RWPE2 (cell line): Measurements from ENCODE around the gene PPARD.
"Not testable (repeated sequence)": the region's sequence is repeated elsewhere in the genome, so short reads cannot be mapped to it uniquely, and the experiment has no call there.

Source experiments
- ATAC-seq: fragments of 200-7000 bp; cut with Tn5 transposase; 3 replicates; pipeline ENCODE4 v1.9.1; 2021; ENCODE audit warnings: low read depth
- DNase-seq: peaks from one replicate; pipeline ENCODE4 v3.0.0-alpha.2; 2020; ENCODE audit warnings: low spot score
- H3K27ac ChIP-seq: fragments of 450-650 bp; 2 replicates; pipeline ENCODE4 v1.5.1; 2017; ENCODE audit warnings: mild to moderate bottlenecking; ENCODE audit not compliant: poor library complexity, severe bottlenecking
- H3K27me3 ChIP-seq: fragments of 250-450 bp; sonication (Bioruptor Pico); 2 replicates; pipeline ENCODE4 v1.5.1; 2021; ENCODE audit warnings: mild to moderate bottlenecking, moderate library complexity; ENCODE audit not compliant: insufficient read depth, poor library complexity, severe bottlenecking
- H3K36me3 ChIP-seq: fragments of 250-450 bp; sonication (Bioruptor Pico); 2 replicates; pipeline ENCODE4 v1.5.1; 2020; ENCODE audit warnings: low read depth, mild to moderate bottlenecking, moderate library complexity
- H3K4me1 ChIP-seq: fragments of 250-450 bp; sonication (Bioruptor Pico); 2 replicates; pipeline ENCODE4 v1.5.1; 2021; ENCODE audit warnings: mild to moderate bottlenecking, moderate library complexity; ENCODE audit not compliant: insufficient read depth, poor library complexity, severe bottlenecking
- H3K4me3 ChIP-seq: fragments of 250-450 bp; sonication (Bioruptor Pico); 2 replicates; pipeline ENCODE4 v1.5.1; 2021; ENCODE audit warnings: mild to moderate bottlenecking, moderate library complexity; ENCODE audit not compliant: severe bottlenecking
- H3K9me3 ChIP-seq: fragments of 250-450 bp; sonication (Bioruptor Pico); 2 replicates; pipeline ENCODE4 v1.5.1; 2021; ENCODE audit warnings: mild to moderate bottlenecking, moderate library complexity; ENCODE audit not compliant: severe bottlenecking
- TF ChIP-seq, protein P1 (sequence below): fragments of 450-650 bp; IDR thresholded peaks from one replicate; pipeline ENCODE4 v1.5.1; 2017; ENCODE audit warnings: mild to moderate bottlenecking, moderate library complexity; ENCODE audit not compliant: poor library complexity, severe bottlenecking

The PPARD gene

DNA sequence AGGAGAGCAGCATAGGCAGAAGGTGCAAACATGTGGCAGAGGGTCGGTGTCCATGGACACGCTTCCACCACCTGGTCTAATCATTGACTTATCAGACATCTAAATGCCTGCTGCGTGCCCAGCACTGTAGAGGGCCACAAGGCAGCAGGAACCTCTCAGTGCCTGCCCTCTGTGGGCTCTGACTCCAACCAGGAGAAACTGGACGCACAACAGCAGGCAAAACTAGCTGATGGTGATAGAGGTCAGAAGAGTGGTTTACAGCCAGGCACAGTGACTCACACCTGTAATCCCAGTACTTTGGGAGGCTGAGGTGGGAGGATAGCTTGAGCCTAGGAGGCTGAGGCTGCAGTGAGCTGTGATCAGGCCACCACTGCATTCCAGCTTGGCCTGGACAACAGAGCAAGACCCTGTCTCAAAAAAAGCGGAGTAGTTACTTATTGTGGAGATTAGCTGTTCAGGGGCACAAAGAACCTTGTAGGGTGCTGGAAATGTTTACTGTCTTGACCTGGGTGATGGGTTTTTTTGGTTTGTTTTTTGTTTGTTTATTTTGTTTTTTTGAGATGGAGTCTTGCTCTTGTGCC lies 46.5 kb downstream of the PPARD start:
- Histone ChIP-seq H3K27me3 (no peaks in the 10 kb centered on the region), H3K4me3 (no peak overlapping the region), H3K9me3 (no peaks in the 10 kb centered on the region), H3K27ac (peak overlapping the region; percentile 99), H3K36me3 (no peaks in the 10 kb centered on the region), H3K4me1 (peaks cover 28% of the 10 kb centered on the region)
- no peak for DNase-seq
- ATAC-seq: no peak
- TF ChIP-seq, protein P1, sequence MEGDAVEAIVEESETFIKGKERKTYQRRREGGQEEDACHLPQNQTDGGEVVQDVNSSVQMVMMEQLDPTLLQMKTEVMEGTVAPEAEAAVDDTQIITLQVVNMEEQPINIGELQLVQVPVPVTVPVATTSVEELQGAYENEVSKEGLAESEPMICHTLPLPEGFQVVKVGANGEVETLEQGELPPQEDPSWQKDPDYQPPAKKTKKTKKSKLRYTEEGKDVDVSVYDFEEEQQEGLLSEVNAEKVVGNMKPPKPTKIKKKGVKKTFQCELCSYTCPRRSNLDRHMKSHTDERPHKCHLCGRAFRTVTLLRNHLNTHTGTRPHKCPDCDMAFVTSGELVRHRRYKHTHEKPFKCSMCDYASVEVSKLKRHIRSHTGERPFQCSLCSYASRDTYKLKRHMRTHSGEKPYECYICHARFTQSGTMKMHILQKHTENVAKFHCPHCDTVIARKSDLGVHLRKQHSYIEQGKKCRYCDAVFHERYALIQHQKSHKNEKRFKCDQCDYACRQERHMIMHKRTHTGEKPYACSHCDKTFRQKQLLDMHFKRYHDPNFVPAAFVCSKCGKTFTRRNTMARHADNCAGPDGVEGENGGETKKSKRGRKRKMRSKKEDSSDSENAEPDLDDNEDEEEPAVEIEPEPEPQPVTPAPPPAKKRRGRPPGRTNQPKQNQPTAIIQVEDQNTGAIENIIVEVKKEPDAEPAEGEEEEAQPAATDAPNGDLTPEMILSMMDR: no peak

DNA sequence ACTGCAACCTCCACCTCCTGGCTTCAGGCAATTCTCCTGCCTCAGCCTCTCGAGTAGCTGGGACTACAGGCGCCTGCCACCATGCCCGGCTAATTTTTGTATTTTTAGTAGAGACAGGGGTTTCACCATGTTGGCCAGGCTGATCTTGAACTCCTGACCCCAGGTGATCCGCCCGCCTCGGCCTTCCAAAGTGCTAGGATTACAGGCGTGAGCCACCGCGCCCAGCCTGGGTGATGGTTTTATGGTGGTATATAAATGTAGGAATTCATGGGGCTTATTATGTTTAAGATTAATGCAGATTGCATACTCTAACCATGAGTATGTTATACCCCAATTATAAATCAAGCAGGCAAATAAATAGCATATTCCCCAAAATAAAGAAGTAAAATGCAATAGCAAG lies 47.0 kb downstream of the PPARD start:
- DNase-seq, H3K27me3 ChIP-seq, ATAC-seq, H3K4me3 ChIP-seq, H3K36me3 ChIP-seq, H3K9me3 ChIP-seq: not testable (repeated sequence)
- Histone ChIP-seq H3K27ac (peak overlapping the region; percentile 99), H3K4me1 (peaks cover 33% of the 10 kb centered on the region)

DNA sequence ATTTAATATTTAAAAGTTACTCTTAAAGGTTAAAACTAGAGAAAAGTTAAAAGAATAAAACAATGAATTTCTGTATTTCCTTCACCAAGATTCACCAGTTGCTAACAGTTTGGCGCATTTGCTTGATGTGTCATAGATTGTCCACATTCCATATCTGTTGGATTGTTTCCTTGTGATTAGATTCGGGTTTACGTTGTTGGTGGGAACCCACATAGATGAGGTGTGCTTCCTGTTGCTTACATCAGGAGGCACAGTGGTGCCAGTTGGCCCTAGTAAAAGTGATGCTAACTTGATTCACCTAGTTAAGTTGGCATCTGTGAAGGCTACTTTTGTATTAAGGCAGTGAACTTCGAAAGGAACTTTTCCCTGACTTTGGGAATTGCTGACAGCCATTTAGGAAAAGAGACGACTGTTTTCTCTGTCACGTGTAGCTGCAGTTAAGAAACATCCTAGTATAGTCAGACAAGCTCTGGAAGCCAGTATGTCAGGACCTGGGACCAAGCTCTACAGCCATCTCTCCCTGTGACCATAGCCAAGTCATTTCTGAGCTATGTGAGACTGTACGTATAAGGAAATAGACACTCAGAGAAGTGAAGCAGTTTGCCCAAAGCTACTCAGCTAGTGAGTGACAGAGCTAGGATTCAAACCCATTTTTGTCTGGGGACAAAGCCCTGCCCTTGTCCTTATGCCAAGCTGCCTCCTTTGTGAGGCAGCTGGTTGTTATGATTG lies 49.0 kb downstream of the PPARD start:
- Histone ChIP-seq H3K4me1 (peaks cover 44% of the 10 kb centered on the region), H3K4me3 (no peak overlapping the region), H3K27me3 (no peaks in the 10 kb centered on the region), H3K27ac (peak overlapping the region; percentile 99), H3K36me3 (no peaks in the 10 kb centered on the region), H3K9me3 (no peaks in the 10 kb centered on the region)
- ATAC-seq (peak; percentile 68), DNase-seq (no peak)
- TF ChIP-seq, protein P1: peak; percentile 36

DNA sequence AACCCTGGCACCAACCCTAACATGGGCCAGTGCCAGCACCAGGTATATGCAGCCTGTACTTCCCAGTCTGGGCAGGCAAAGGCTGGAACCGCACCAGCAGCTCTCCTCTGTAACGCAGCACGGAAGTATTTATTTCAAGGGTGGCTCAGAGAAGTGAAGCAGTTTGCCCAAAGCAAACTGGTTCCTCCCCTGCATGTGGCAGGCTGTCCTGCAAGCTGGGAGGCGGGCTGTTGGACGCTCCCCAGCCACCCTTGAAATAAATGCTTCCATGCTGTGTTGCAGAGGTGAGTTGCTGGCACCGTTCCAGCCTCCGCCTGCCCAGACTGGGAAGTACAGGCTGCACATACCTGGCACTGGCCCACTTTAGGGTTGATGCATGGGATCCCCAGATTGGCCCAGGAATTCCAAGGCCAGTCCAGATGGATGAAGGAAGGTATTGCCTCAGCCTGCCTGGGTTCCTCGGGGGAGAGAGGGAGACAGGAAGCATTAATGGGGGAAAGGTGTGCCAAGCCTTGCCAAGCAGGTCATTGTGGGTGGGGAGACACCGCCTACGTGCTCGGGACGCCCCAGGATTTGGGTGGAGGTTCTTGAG lies 49.8 kb downstream of the PPARD start:
- Histone ChIP-seq H3K27ac (peak overlapping the region; percentile 99), H3K4me3 (peak overlapping the region; percentile 31), H3K4me1 (peaks cover 52% of the 10 kb centered on the region), H3K36me3 (peaks cover 3% of the 10 kb centered on the region), H3K27me3 (no peaks in the 10 kb centered on the region), H3K9me3 (no peaks in the 10 kb centered on the region)
- DNase-seq (peak; percentile 98), ATAC-seq (peak; percentile 67)
- TF ChIP-seq, protein P1: no peak

DNA sequence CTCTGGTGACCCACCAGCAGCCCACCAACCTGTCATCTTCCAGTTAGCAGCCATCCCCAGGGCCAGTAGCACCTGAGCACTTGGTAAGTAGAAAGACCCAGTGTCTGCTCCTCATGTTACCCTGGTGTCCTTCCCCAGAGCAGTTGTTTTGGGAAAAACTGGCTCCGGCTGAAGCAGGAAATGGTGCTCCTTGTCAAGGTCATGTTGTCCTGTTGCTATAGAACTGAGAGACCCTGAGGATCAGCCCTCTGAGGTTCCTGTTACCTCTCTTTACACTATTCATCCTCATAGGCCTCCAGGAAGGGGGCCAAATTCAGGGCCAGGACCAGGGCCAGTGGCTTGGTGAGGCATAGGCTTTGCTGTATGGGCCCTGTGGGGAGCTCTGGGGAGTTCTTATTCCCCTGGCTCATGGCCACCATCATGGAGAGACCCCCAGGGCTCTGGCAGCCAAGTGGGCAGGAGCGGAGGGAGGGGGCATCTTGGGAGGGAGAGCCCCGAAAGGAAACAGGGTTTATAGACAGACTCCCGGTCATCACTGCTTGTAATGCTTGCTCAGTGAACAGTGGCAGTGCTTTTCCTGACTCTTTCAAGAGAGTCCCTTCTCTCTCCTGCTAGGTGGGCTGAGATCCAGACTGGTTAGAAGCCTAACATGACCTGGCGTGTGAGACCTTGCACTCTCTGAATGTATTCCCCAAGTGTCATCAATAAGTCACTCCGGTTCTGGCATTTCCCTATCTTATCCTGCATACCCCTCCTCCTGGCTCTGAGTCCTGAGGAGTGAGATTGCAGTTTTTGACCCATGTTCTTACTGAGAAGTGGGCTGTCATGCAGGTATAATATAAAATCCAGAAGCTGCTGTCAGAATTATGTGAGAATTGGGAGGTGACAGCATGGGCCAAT lies 50.7 kb downstream of the PPARD start:
- no peak for DNase-seq
- ATAC-seq: peak; percentile 5; the same call in 1 of the 3 replicates
- Histone ChIP-seq H3K4me3 (peak overlapping the region; percentile 31), H3K27ac (peak overlapping the region; percentile 99), H3K27me3 (no peaks in the 10 kb centered on the region), H3K36me3 (peaks cover 11% of the 10 kb centered on the region), H3K9me3 (no peaks in the 10 kb centered on the region), H3K4me1 (peaks cover 57% of the 10 kb centered on the region)
- TF ChIP-seq, protein P1: no peak
